ENCODE results near the gene DOCK8. TPM values are rescaled to one million over a fixed set of nuclear protein-coding genes. Genes with fewer than 3 reads are reported as not detected.
A peak's percentile ranks its signal among the peaks of the same experiment; 100 is the strongest.
"Not testable (repeated sequence)": the region's sequence is repeated elsewhere in the genome, so short reads cannot be mapped to it uniquely, and the experiment has no call there.

The DOCK8 gene
- total RNA-seq, 1 experiment from 2014 or later: 15.2 TPM

GRCh38 chr9:406886-407654 is 192.4 kb downstream of the DOCK8 start:
- ChIA-PET POLR2A (no interaction called here), CTCF (interaction anchor here (0.6 to 2.0 kb wide), 2 partner anchors 97 to 112 kb away, joined by 3 to 8 read pairs; no protein-coding TSS in a partner anchor)
- H3K4me1 ChIP-seq: no peaks in the 10 kb centered on the region
- no peak overlapping the region for H3K4me3 Mint-ChIP-seq (ENCODE audit: unreplicated experiment)
- DNase-seq: peak in 1 of 2 experiments; percentile 20
- intact Hi-C loops (cut with micrococcal nuclease; ENCODE audit: unreplicated experiment): loop anchor here (1.0 kb wide), 2 partner anchors 96 to 140 kb away; no protein-coding TSS in a partner anchor
- BruUV-seq (replicated peaks): no TSS peak
- TF ChIP-seq CTCF (IDR thresholded peaks at IDR 0.05; ENCODE audit: insufficient read depth in 1 of 2, low read depth in 1 of 2, low read length in 1 of 2, severe bottlenecking in 1 of 2, unreplicated experiment in 1 of 2): peak in 1 of 2 experiments; percentile 19
- no peaks in the 10 kb centered on the region for H3K9me3 Mint-ChIP-seq (ENCODE audit: unreplicated experiment)
- no peaks in the 10 kb centered on the region for H3K36me3 ChIP-seq (ENCODE audit: control insufficient read depth, insufficient read depth, low read length)
- H3K27me3 Mint-ChIP-seq (ENCODE audit: insufficient read depth, unreplicated experiment): no peaks in the 10 kb centered on the region
- H3K36me3 Mint-ChIP-seq (ENCODE audit: insufficient read depth, unreplicated experiment): no peaks in the 10 kb centered on the region
- no peaks in the 10 kb centered on the region for H3K9me3 ChIP-seq
- no peaks in the 10 kb centered on the region for H3K27me3 ChIP-seq (replicated peaks; ENCODE audit: control insufficient read depth, insufficient read depth, low read length)
- no peak overlapping the region for H3K27ac Mint-ChIP-seq (ENCODE audit: unreplicated experiment)
- H3K4me1 Mint-ChIP-seq (ENCODE audit: low read depth, unreplicated experiment): peaks cover 7% of the 10 kb centered on the region
- H3K4me3 ChIP-seq (ENCODE audit: low read depth, low read length): no peak overlapping the region

GRCh38 chr9:409655-410054 is 195.0 kb downstream of the DOCK8 start:
- H3K4me3 Mint-ChIP-seq (ENCODE audit: unreplicated experiment); H3K36me3 Mint-ChIP-seq (ENCODE audit: insufficient read depth, unreplicated experiment); intact Hi-C loops (cut with micrococcal nuclease; ENCODE audit: unreplicated experiment); H3K4me1 Mint-ChIP-seq (ENCODE audit: low read depth, unreplicated experiment); H3K4me1 ChIP-seq; DNase-seq; H3K9me3 ChIP-seq; H3K27me3 ChIP-seq (replicated peaks; ENCODE audit: control insufficient read depth, insufficient read depth, low read length); H3K9me3 Mint-ChIP-seq (ENCODE audit: unreplicated experiment); CTCF ChIA-PET; POLR2A ChIA-PET; H3K27ac Mint-ChIP-seq (ENCODE audit: unreplicated experiment); H3K27me3 Mint-ChIP-seq (ENCODE audit: insufficient read depth, unreplicated experiment); BruUV-seq (replicated peaks); H3K4me3 ChIP-seq (ENCODE audit: low read depth, low read length); H3K36me3 ChIP-seq (ENCODE audit: control insufficient read depth, insufficient read depth, low read length): not testable (repeated sequence)

GRCh38 chr9:414595-414994 is 199.9 kb downstream of the DOCK8 start:
- Mint-ChIP-seq H3K4me1 (ENCODE audit: low read depth, unreplicated experiment) (no peaks in the 10 kb centered on the region), H3K4me3 (ENCODE audit: unreplicated experiment) (no peak overlapping the region), H3K9me3 (ENCODE audit: unreplicated experiment) (no peaks in the 10 kb centered on the region), H3K27ac (ENCODE audit: unreplicated experiment) (no peak overlapping the region), H3K36me3 (ENCODE audit: insufficient read depth, unreplicated experiment) (no peaks in the 10 kb centered on the region), H3K27me3 (ENCODE audit: insufficient read depth, unreplicated experiment) (no peaks in the 10 kb centered on the region)
- no peak for DNase-seq
- Histone ChIP-seq H3K4me3 (ENCODE audit: low read depth, low read length) (no peak overlapping the region), H3K9me3 (no peaks in the 10 kb centered on the region), H3K36me3 (ENCODE audit: control insufficient read depth, insufficient read depth, low read length) (no peaks in the 10 kb centered on the region), H3K4me1 (no peaks in the 10 kb centered on the region), H3K27me3 (replicated peaks; ENCODE audit: control insufficient read depth, insufficient read depth, low read length) (no peaks in the 10 kb centered on the region)
- ChIA-PET CTCF (interaction anchor here (0.5 kb wide), 1 partner anchor 131 kb away, joined by 4 read pairs; no protein-coding TSS in a partner anchor), POLR2A (no interaction called here)
- intact Hi-C loops (cut with micrococcal nuclease; ENCODE audit: unreplicated experiment): no loop called here
- no TSS peak for BruUV-seq (replicated peaks)
- no peak for TF ChIP-seq CTCF (IDR thresholded peaks at IDR 0.05; ENCODE audit: insufficient read depth in 1 of 2, low read depth in 1 of 2, low read length in 1 of 2, severe bottlenecking in 1 of 2, unreplicated experiment in 1 of 2)

Measured in Caco-2 (cell line).